HG03039 (cell line): Measurements from ENCODE around the gene LPIN1.

Experiments
- ATAC-seq: cut with Tn5 transposase; IDR thresholded peaks from one replicate; pipeline ENCODE4 v1.9.1; 2021; ENCODE audit warnings: mild to moderate bottlenecking, moderate library complexity; ENCODE audit not compliant: unreplicated experiment

Gene LPIN1

DNA sequence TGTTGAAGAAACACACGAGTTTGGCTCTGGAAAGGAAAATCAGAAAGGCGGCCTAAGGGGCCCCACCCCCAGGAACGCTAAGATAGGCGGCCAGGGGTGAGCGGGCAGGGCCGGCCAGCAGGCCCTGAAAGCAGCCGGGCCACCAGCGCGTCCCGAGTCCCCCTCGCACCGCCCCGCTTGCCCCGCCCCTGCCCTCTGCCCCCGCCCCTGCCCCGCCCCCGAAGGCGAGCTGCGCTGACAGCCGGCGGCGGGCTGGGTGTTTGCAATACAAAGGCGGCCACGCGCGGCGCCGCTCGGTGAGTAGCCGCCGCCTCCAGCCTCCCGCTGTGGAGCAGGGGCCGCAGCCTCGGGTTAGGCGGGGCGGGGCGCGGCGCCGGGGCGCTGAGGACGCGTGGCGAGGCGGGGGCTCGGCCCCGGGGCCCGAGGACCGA, at the start of gene LPIN1:
TSS of gene LPIN1 (plus strand) at position 257 of the 431 bp plus-strand sequence. CDS start 18,910 bp downstream, outside the sequence.
- ATAC-seq = peak; percentile 45

GRCh38 chr2:11696736-11697102, 49.7 kb upstream of the LPIN1 start:
- ATAC-seq = no peak

DNA sequence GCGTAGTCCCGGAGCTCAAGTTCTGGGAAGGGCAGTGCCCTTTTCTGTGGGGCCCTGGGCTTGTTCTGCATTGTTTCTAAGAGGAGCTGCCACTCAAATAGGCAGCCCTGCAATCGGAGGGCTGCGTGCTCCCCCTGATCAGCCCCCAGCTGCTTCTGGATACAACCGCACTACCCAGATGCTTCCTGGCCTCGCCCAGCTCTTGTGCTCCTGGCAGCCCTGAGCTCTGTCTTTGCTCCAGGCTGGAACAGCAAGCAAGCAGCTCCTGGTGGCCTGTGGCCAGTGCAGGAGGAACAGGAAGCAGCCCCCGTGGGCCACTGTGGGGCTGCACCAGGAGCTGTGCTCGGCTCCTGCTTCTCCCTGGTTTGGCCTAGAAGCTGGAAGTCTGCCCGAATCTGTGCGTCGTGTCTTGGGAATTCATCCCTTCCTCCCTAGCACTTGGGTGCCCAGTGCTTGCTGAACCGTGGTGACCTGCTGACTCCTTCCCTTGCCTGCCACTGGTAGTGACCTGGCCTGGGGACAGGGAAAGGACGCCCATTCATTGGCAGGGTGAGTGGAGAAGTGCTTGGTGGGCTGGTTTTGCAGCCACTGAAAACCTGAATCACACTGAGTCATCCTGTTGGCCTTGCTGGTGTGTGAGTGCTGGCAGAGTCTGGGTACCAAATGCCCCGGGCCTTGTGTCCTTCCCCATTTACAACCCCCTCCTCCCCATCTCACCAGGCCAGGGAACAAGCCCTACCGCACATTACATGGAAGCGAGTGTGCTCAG, 49.1 kb upstream of the LPIN1 start:
- no peak for ATAC-seq

DNA sequence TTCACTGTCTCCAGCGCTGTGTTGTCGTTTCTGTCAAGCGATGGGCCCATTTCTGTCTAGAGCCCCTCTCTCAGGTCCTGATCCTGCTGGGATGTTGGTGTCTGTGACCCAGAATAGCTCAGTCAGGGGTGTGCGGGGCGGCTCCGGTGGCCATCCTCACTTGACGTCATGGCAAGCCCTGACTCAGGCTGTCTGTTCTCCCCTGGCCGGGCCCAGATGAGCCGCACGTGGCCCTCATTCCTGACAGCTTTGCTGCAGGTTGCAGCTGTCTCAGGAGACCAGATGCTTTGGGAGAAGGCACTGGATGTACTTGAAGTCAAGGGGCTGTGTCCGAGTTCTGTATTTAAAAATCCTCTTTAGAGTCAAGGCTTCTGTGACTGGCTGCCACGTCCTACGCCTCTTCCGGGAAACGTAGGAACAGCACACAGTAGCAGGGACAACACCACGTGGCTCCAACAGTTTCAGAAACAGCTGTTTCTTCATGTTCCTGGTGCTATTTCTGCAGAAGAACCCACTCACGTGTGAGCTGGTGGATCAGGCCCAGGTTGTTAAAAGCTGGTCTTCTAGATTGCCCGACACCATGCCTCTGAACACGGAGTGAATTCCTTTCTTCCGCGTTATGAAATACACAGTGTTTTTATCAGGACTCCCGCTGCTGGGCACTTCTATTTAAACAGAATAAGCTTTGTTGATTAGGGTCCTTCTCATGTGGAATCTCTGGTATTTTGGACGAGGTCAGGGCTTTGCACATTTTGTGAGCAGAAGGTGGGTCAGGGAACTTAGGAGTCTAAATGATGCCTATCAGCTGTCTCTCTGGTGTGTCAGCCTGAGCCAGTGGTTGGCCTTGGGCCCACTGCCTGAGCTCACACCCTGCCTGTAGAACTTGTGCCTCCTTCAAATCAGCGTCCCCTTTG, 48.2 kb upstream of the LPIN1 start:
- ATAC-seq = no peak

- no peak for ATAC-seq
Measured at GRCh38 chr2:11699686-11700670, 46.5 kb upstream of the LPIN1 start.

GRCh38 chr2:11701206-11701605, 45.2 kb upstream of the LPIN1 start:
- no peak for ATAC-seq

DNA sequence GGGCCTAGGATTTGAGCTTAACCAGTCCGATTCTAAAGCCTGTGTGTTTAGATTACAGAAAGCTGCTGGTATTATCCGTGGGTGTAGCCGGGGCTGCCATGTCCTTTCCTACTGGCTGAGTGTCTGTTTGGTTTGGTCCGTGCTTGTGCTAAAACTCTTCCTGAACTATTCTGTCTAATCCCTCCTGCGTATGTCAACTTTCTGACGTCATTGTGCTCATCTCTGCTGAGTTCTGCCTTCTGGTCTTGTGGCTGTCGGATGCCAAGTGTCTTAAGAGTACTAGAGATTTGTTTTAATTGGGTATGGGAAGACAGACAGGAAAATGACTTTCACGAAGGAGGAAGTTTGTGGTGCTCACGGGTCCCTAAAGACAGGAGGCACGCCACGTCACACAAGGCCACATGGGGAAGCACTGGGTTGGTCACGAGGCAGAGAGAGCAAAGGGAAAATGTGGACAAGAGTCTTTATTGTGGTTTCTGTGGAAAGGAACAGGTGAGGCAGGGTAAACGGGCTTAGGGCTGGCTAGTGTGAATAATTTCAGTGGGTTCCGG, 44.6 kb upstream of the LPIN1 start:
- no peak for ATAC-seq

- no peak for ATAC-seq
Measured at GRCh38 chr2:11702946-11703345, 43.5 kb upstream of the LPIN1 start.

- no peak for ATAC-seq
Measured at GRCh38 chr2:11703700-11704099, 42.7 kb upstream of the LPIN1 start.

DNA sequence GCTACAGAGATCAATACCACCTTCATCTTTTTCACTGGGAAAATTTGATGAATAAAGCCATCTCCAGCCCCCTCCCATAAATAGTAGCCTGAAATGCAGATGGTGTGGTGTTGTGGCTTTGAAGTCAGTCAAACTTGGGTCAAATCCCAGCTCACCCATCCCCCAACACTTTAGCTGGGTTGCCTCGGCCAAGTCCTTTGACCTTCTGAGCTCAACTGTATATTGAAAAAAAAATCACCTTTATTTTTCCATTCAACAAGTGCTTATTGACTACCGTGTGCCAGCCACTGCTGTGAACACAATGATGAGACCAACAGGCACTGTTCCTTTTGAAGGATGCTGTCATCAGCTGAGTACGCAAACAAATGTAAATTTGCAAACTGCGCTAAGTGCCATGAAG, 41.4 kb upstream of the LPIN1 start:
- ATAC-seq = no peak

DNA sequence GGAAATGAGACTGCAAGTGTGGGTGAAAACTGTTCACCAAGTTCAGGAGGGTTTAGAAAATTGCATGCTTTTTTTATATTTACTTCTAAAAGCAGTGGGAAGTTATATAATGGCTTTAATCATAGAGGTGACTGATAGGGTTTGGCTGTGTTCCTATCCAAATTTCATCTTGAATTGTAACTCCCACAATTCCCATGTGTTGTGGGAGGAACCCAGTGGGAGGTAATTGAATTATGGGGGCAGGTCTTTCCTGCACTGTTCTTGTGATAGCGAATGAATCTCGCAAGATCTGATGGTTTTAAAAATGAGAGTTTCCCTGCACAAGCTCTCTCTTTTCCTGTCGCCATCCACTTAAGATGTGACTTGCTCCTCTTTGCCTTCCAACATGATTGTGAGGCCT, 40.7 kb upstream of the LPIN1 start:
- no peak for ATAC-seq

GRCh38 chr2:11708106-11708505, 38.3 kb upstream of the LPIN1 start:
- no peak for ATAC-seq

DNA sequence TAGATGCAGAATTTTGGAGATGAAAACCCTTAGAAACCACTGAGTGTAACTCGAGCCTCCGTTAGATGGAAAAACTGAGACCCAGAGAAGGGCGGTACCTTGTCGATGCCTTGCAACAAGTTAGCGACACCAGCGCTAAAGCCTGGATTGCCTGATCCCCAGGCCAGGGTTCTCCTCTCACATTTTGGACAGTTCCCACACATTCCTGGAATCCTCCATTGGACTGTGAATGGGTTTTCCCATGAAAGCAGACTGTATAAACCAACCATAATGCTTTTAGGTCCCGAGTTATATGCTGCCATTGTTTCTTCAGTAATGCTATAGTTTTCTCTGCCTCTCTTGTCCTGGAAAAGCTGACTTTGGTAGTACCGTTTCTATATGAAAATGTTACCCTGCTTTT, 37.1 kb upstream of the LPIN1 start:
- ATAC-seq = no peak

GRCh38 chr2:11710210-11710609, 36.2 kb upstream of the LPIN1 start:
- no peak for ATAC-seq

GRCh38 chr2:11710632-11711353, 35.6 kb upstream of the LPIN1 start:
- no peak for ATAC-seq

DNA sequence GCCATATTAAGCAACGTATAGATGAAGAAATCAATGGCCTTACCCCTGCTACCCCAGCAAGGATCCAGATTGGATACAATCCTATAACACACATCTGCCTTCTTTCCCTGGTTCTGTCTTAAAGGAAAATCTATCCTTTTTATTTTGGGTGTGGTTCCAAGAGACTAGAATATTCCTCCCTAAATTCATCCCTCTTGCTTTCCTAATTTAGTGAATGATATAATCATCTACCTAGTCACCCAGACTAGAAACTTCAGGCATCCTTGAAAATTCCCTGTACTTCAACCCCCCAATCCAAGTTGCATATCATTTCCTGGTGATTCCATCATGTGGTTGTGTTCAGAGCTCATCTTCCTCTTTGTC, 35.1 kb upstream of the LPIN1 start:
- no peak for ATAC-seq

GRCh38 chr2:11711751-11712150, 34.7 kb upstream of the LPIN1 start:
- no peak for ATAC-seq

- ATAC-seq = no peak
Measured at GRCh38 chr2:11712866-11713265, 33.6 kb upstream of the LPIN1 start.

DNA sequence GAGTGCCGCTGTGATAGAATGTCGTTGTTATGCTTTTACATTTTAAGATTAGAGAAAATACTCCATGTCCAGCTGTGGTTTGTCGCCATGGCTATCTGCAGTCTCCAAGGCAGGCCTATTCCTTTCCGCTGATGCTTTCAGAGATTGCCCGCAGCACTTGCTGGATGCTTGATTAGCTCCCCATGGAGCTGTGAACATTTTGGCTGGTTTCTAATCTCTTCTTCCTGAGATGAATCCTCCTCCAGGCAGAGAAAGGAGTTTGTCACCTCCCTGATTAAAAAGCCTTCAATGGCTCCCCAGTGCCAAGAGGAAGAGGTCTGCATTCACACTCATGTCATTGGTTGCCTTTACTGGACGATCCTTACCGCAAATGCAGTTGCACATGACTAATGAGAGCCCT, 32.6 kb upstream of the LPIN1 start:
- ATAC-seq = no peak
